Keratinocyte (primary cell): Measurements from ENCODE around the gene GDPD5. TPM values are rescaled to one million over a fixed set of nuclear protein-coding genes. Genes with fewer than 3 reads are reported as not detected.

ENCODE experiments used
- DNase-seq: peaks from one replicate; pipeline ENCODE4 v3.0.0-alpha.2; 2011; ENCODE audit warnings: low read depth, missing footprints, low spot score
- FAIRE-seq: peaks from 2 replicates; lab custom pipeline; 2011; peaks lifted over from hg19 to GRCh38; lab: Jason Lieb, UNC
- H2AFZ ChIP-seq: 2 replicates; pipeline ENCODE4 v1.6.0; 2012; ENCODE audit warnings: low read length, control low read depth, inconsistent platforms; ENCODE audit not compliant: control insufficient read depth
- H3K27ac ChIP-seq: 2 replicates; pipeline ENCODE4 v1.5.1; 2011; ENCODE audit warnings: low read length; ENCODE audit not compliant: control insufficient read depth, insufficient read depth
- H3K27me3 ChIP-seq: 3 replicates; pipeline ENCODE4 v1.6.0; 2011; ENCODE audit warnings: low read length; ENCODE audit not compliant: control insufficient read depth, insufficient read depth; ENCODE audit errors: extremely low read depth
- H3K36me3 ChIP-seq, 2 experiments: 2 replicates in 1 of 2; 3 replicates in 1 of 2; pipeline ENCODE4 v1.5.1; 2011; ENCODE audit warnings: low read length in 2 of 2, mild to moderate bottlenecking in 1 of 2; ENCODE audit not compliant: control insufficient read depth in 2 of 2, insufficient read depth in 2 of 2; ENCODE audit errors: extremely low read depth in 1 of 2
- H3K4me1 ChIP-seq: 3 replicates; pipeline ENCODE4 v1.5.1; 2011; ENCODE audit warnings: low read length; ENCODE audit not compliant: control insufficient read depth, insufficient read depth; ENCODE audit errors: extremely low read depth
- H3K4me2 ChIP-seq: 3 replicates; pipeline ENCODE4 v1.6.0; 2011; ENCODE audit warnings: low read depth, low read length; ENCODE audit not compliant: control insufficient read depth, insufficient read depth; ENCODE audit errors: extremely low read depth
- H3K4me3 ChIP-seq, 3 experiments: fragments of 200-600 bp in 1 of 3; sonication (generic) in 1 of 3; 2 replicates in 2 of 3; 3 replicates in 1 of 3; pipeline ENCODE4 v1.5.1; 2011 to 2016; ENCODE audit warnings: low read length in 3 of 3, mild to moderate bottlenecking in 3 of 3, control low read depth in 2 of 3, inconsistent platforms in 1 of 3, low read depth in 1 of 3, mixed read lengths in 1 of 3, mixed run types in 1 of 3, moderate library complexity in 1 of 3; ENCODE audit not compliant: control insufficient read depth in 2 of 3, insufficient read depth in 2 of 3; ENCODE audit errors: extremely low read depth in 1 of 3
- H3K79me2 ChIP-seq: 2 replicates; pipeline ENCODE4 v1.6.0; 2012; ENCODE audit warnings: low read length; ENCODE audit not compliant: control insufficient read depth, insufficient read depth
- H3K9ac ChIP-seq: 3 replicates; pipeline ENCODE4 v1.6.0; 2011; ENCODE audit warnings: low read length; ENCODE audit not compliant: control insufficient read depth, insufficient read depth; ENCODE audit errors: extremely low read depth
- H3K9me1 ChIP-seq: 3 replicates; pipeline ENCODE4 v1.6.0; 2011; ENCODE audit warnings: low read length; ENCODE audit not compliant: control insufficient read depth, insufficient read depth; ENCODE audit errors: extremely low read depth
- H3K9me3 ChIP-seq: 2 replicates; pipeline ENCODE4 v1.5.1; 2012; ENCODE audit warnings: low read depth, low read length; ENCODE audit not compliant: control insufficient read depth
- H4K20me1 ChIP-seq: 3 replicates; pipeline ENCODE4 v1.6.0; 2011; ENCODE audit warnings: low read length; ENCODE audit not compliant: control insufficient read depth, insufficient read depth; ENCODE audit errors: extremely low read depth
- EZH2 ChIP-seq: IDR thresholded peaks from one replicate; pipeline ENCODE4 v1.6.1; 2012; ENCODE audit warnings: inconsistent platforms, mild to moderate bottlenecking, low read length, moderate library complexity
- dilution Hi-C: fragments of 300-500 bp; cut with MboI; formaldehyde crosslinking; loops from one replicate; pipeline ENCODE4 v1.7.0; 2020; ENCODE audit warnings: low sequenced_read_pairs; ENCODE audit not compliant: extremely low pct_ligation_motif_present
- polyA plus RNA-seq, 5 experiments: library from polyadenylated mRNA; depleted of rRNA in 3 of 5; stranded (reverse) in 3 of 5; stranded (forward) in 1 of 5; unstranded in 1 of 5; fragments of >200 nt; gene quantifications; 1 replicate in 1 of 5; 2 replicates in 3 of 5; 3 replicates in 1 of 5; pipeline versions ENCODE4 v1.2.1 to v1.2.3, GENCODE V29; 2011 to 2012; ENCODE audit warnings: missing spikeins in 2 of 5, low read depth in 1 of 5, low replicate concordance in 1 of 5
- TF ChIP-seq, protein P1 (sequence below), 3 experiments: IDR thresholded peaks in 1 of 3; conservative IDR thresholded peaks in 1 of 3; optimal IDR thresholded peaks in 1 of 3; 2 replicates in 2 of 3; 3 replicates in 1 of 3; pipeline versions ENCODE3 to v1.5.1; 2011; ENCODE audit warnings: low read length in 3 of 3, mild to moderate bottlenecking in 3 of 3, moderate library complexity in 2 of 3, control low read depth in 1 of 3, inconsistent platforms in 1 of 3; ENCODE audit not compliant: insufficient read depth in 2 of 3; ENCODE audit errors: extremely low read depth in 1 of 3

GDPD5 gene
- polyA plus RNA-seq, 1 donor (not counting 4 experiments of a cell fraction or from before 2014, with no cell fraction given), result 2.1 TPM

DNA sequence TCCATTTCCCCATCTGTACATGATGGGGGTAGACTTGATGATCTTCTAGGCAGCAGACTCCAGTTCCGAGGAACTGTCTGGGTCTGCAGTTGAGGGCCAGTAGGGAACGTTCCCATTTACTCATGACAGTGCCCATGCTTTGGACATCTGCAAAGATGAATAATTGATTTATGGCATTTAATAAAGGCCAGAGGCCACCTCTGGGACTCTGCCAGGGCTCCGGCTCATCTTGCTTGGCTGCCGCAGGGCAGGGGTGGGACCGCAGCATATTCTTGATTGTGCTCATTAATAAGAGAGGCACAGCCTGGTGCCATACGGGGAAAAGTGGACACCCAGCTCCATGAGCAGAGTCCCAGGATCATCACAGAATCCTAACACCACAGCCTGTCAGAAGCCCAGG, 64.6 kb downstream of the GDPD5 start:
- Histone ChIP-seq H3K9ac (no peak overlapping the region), H3K27me3 (no peaks in the 10 kb centered on the region), H3K9me3 (no peaks in the 10 kb centered on the region), H2AFZ (no peak overlapping the region), H3K27ac (no peak overlapping the region), H3K4me3 (no peak overlapping the region), H3K4me1 (peaks cover under 1% of the 10 kb centered on the region), H3K9me1 (no peaks in the 10 kb centered on the region), H3K79me2 (no peaks in the 10 kb centered on the region), H4K20me1 (no peaks in the 10 kb centered on the region), H3K36me3 (no peaks in the 10 kb centered on the region), H3K4me2 (no peak overlapping the region)
- no peak for DNase-seq
- FAIRE-seq, result no peak
- TF ChIP-seq, protein P1, sequence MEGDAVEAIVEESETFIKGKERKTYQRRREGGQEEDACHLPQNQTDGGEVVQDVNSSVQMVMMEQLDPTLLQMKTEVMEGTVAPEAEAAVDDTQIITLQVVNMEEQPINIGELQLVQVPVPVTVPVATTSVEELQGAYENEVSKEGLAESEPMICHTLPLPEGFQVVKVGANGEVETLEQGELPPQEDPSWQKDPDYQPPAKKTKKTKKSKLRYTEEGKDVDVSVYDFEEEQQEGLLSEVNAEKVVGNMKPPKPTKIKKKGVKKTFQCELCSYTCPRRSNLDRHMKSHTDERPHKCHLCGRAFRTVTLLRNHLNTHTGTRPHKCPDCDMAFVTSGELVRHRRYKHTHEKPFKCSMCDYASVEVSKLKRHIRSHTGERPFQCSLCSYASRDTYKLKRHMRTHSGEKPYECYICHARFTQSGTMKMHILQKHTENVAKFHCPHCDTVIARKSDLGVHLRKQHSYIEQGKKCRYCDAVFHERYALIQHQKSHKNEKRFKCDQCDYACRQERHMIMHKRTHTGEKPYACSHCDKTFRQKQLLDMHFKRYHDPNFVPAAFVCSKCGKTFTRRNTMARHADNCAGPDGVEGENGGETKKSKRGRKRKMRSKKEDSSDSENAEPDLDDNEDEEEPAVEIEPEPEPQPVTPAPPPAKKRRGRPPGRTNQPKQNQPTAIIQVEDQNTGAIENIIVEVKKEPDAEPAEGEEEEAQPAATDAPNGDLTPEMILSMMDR (optimal IDR thresholded peaks at IDR 0.05 in 1 of 3, IDR thresholded peaks at IDR 0.05 in 1 of 3, conservative IDR thresholded peaks at IDR 0.05 in 1 of 3; ENCODE audit: extremely low read depth in 1 of 3, insufficient read depth in 2 of 3, low read length in 3 of 3), result no peak
- TF ChIP-seq EZH2, result no peak
- dilution Hi-C loops, result no loop called here

DNA sequence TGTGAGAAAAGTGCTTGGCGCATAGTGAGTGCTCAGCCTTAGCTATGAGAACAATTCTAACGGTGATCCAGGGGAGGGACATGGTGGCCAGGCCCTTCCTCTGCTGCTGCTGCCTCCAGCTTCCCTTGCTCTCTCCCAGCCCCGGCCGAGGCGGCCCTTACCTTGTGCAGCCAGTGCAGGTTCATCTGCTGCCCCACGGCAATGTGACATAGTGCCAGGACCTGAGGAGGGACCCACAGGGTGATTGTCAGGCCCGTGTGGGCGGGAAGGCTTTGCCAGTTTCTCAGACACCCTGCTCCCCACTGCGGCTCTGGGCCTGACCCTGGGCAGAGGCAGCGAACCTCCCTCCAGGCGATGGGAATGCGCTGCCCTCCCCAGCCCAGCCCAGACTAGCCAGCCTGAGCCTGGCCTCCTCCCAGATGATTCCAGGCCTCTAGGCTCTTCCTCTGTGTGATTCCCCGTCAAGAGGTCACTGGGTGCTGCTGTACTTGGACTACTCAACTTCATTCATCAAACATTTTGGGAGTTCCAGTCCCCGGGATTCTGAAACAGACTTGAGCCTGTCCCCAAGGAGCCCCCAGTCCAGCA, 69.1 kb downstream of the GDPD5 start:
- Histone ChIP-seq H3K4me2 (no peak overlapping the region), H2AFZ (no peak overlapping the region), H3K4me3 (no peak overlapping the region), H3K9ac (no peak overlapping the region), H3K9me1 (no peaks in the 10 kb centered on the region), H3K27ac (no peak overlapping the region), H3K9me3 (no peaks in the 10 kb centered on the region), H3K79me2 (no peaks in the 10 kb centered on the region), H3K27me3 (peaks cover 4% of the 10 kb centered on the region), H4K20me1 (no peaks in the 10 kb centered on the region), H3K4me1 (no peaks in the 10 kb centered on the region), H3K36me3 (no peaks in the 10 kb centered on the region)
- TF ChIP-seq EZH2, result no peak
- TF ChIP-seq, protein P1 (optimal IDR thresholded peaks at IDR 0.05 in 1 of 3, IDR thresholded peaks at IDR 0.05 in 1 of 3, conservative IDR thresholded peaks at IDR 0.05 in 1 of 3; ENCODE audit: extremely low read depth in 1 of 3, insufficient read depth in 2 of 3, low read length in 3 of 3), result no peak
- FAIRE-seq (no peak), DNase-seq (no peak)
- dilution Hi-C loops, result no loop called here
